Gastroesophageal sphincter (tissue), 4 donors: ENCODE data around the gene NAAA. TPM values are rescaled to one million over a fixed set of nuclear protein-coding genes. Genes with fewer than 3 reads are reported as not detected.
"Not testable (repeated sequence)": the region's sequence is repeated elsewhere in the genome, so short reads cannot be mapped to it uniquely, and the experiment has no call there.

Experiments used
- ATAC-seq: fragments of 150-250 bp; one replicate; pipeline ENCODE4 v1.9.1; 2016; ENCODE audit warnings: mild to moderate bottlenecking, moderate library complexity
- H3K27ac ChIP-seq, 4 donors: fragments of 200-600 bp; sonication (generic) in 3 of 4; 1 replicate in 3 of 4; 2 replicates in 1 of 4; pipeline ENCODE4 v1.5.1; 2016 to 2019
- H3K27me3 ChIP-seq: fragments of 200-600 bp; sonication (generic); one replicate; pipeline ENCODE4 v1.5.1; 2019
- H3K36me3 ChIP-seq, 2 donors: fragments of 200-600 bp; sonication (generic); one replicate each; pipeline ENCODE4 v1.5.1; 2019; ENCODE audit warnings: control low read depth in 1 of 2
- H3K4me1 ChIP-seq, 3 donors: fragments of 200-600 bp; sonication (generic); 1 replicate in 2 of 3; 2 replicates in 1 of 3; pipeline ENCODE4 v1.5.1; 2016 to 2019; ENCODE audit warnings: control low read depth in 2 of 3
- H3K4me3 ChIP-seq, 2 donors: fragments of 200-600 bp; sonication (generic); one replicate each; pipeline ENCODE4 v1.5.1; 2019; ENCODE audit warnings: mild to moderate bottlenecking in 1 of 2, moderate library complexity in 1 of 2
- H3K9me3 ChIP-seq, 3 donors: fragments of 200-600 bp; sonication (generic); one replicate each; pipeline ENCODE4 v1.5.1; 2017 to 2019; ENCODE audit warnings: control low read depth in 2 of 3
- EP300 ChIP-seq: sonication (generic); formaldehyde crosslinking; IDR thresholded peaks from one replicate; pipeline ENCODE4 v1.6.1; 2017; ENCODE audit warnings: antibody characterized with exemption, mild to moderate bottlenecking
- POLR2A ChIP-seq, 2 donors: fragments of 450-650 bp; IDR thresholded peaks; one replicate each; pipeline ENCODE4 v1.6.1; 2017; ENCODE audit warnings: antibody characterized with exemption in 2 of 2, mild to moderate bottlenecking in 2 of 2, moderate library complexity in 1 of 2
- POLR2AphosphoS5 ChIP-seq: sonication (generic); formaldehyde crosslinking; IDR thresholded peaks from one replicate; pipeline ENCODE4 v1.6.1; 2017; ENCODE audit warnings: antibody characterized with exemption
- WGBS, 2 donors: methylation state at CpG; one replicate each; pipeline ENCODE4 v1.1.5; 2018; ENCODE audit warnings: low coverage in 1 of 2; 5-methylcytosine and 5-hydroxymethylcytosine counted together
- total RNA-seq, 4 donors: library from RNA; depleted of rRNA; stranded (reverse); fragments of >200 nt; gene quantifications; one replicate each; pipeline ENCODE4 v1.1.0, GENCODE V29; 2016
- TF ChIP-seq, protein P1 (sequence below), 4 experiments: fragments of 200-600 bp in 2 of 4; fragments of 450-650 bp in 2 of 4; sonication (generic) in 1 of 4; IDR thresholded peaks; one replicate each; pipeline ENCODE4 v1.5.1; 2017 to 2019; ENCODE audit warnings: antibody characterized with exemption in 4 of 4, mild to moderate bottlenecking in 2 of 4, moderate library complexity in 2 of 4

NAAA gene
- total RNA-seq, 4 donors from 2014 or later = 33.5 to 90.5 (median 35.4) TPM

DNA sequence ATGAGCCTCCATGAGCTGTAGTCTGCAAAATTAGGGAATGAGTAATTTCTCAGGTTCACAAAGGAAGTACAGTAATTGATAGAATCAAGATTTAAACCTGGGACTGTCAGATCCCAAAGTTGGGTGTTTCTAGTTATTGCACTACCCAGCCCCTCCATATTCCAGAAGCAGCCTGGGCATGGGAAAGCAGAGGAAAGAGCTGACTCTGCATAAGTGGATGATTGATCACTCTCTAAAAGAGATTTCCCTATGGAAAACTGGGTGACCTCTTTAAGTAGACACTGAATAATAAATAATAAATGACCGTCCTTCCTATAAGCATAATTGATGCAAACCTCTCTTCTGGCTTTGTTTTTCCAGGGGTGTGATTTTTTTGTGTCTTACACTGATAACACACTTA is 5.2 kb downstream of the NAAA start:
- H3K4me1 ChIP-seq = peaks cover 0 to 11% (median 4%) of the 10 kb centered on the region in 3 donors
- TF ChIP-seq EP300 = no peak
- no peak overlapping the region for H3K4me3 ChIP-seq
- ATAC-seq = no peak
- peaks cover 0 to 38% of the 10 kb centered on the region in 2 donors for H3K36me3 ChIP-seq
- H3K27me3 ChIP-seq = no peaks in the 10 kb centered on the region
- H3K9me3 ChIP-seq = no peaks in the 10 kb centered on the region
- no peak overlapping the region for H3K27ac ChIP-seq
- 77% methylated on average over 1 of the region's 1 CpG; no CpG with 5 or more reads in 1 of the 2 donors for WGBS, 2 donors

DNA sequence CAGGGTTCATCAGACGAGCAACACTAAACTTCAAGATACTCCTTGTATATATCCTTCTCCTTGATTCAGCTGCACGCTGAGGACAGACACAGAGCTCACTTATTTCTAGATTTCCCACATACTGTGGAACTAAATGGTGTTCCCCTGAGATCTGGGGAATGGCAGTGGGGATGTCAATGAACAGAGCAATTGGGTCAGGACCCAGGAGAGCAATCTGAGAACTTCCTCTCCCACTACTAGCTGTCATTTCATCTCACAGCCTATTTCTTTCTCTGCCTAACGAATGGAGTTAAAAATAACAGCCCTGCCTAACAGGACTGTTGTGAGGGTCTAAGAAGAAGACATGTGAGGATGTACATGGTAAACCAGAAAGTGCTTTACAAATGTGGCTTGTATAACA is 10.7 kb downstream of the NAAA start:
- 88% methylated on average over 3 of the region's 3 CpGs for WGBS, 2 donors
- H3K36me3 ChIP-seq = peaks cover 0 to 55% of the 10 kb centered on the region in 2 donors
- no peaks in the 10 kb centered on the region for H3K4me1 ChIP-seq
- ATAC-seq = no peak
- no peak overlapping the region for H3K4me3 ChIP-seq
- H3K9me3 ChIP-seq = no peaks in the 10 kb centered on the region
- H3K27ac ChIP-seq = no peak overlapping the region
- TF ChIP-seq EP300 (no peak), POLR2A (IDR thresholded peaks at IDR 0.05) (no peak), POLR2AphosphoS5 (no peak)
- TF ChIP-seq, protein P1, sequence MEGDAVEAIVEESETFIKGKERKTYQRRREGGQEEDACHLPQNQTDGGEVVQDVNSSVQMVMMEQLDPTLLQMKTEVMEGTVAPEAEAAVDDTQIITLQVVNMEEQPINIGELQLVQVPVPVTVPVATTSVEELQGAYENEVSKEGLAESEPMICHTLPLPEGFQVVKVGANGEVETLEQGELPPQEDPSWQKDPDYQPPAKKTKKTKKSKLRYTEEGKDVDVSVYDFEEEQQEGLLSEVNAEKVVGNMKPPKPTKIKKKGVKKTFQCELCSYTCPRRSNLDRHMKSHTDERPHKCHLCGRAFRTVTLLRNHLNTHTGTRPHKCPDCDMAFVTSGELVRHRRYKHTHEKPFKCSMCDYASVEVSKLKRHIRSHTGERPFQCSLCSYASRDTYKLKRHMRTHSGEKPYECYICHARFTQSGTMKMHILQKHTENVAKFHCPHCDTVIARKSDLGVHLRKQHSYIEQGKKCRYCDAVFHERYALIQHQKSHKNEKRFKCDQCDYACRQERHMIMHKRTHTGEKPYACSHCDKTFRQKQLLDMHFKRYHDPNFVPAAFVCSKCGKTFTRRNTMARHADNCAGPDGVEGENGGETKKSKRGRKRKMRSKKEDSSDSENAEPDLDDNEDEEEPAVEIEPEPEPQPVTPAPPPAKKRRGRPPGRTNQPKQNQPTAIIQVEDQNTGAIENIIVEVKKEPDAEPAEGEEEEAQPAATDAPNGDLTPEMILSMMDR (IDR thresholded peaks at IDR 0.05) = no peak
- no peaks in the 10 kb centered on the region for H3K27me3 ChIP-seq

DNA sequence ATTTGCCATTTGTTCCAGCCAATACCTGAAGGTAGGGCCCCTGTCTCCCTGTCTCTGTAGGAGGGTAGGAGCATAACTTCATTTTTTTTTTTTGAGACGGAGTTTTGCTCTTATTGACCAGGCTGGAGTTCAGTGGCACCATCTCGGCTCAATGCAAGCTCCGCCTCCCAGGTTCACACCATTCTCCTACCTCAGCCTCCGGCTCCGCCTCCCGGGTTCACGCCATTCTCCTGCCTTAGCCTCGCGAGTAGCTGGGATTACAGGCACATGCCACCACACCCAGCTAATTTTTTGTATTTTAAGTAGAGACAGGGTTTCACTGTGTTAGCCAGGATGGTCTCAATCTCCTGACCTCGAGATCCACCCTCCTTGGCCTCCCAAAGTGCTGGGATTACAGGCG is 15.9 kb downstream of the NAAA start:
- H3K36me3 ChIP-seq = peaks cover 0 to 71% of the 10 kb centered on the region in 2 donors
- H3K4me3 ChIP-seq, H3K4me1 ChIP-seq, H3K27me3 ChIP-seq, H3K27ac ChIP-seq, H3K9me3 ChIP-seq, ATAC-seq: not testable (repeated sequence)
- WGBS, 2 donors = 92% methylated on average over 8 to 11 of the region's 11 CpGs

DNA sequence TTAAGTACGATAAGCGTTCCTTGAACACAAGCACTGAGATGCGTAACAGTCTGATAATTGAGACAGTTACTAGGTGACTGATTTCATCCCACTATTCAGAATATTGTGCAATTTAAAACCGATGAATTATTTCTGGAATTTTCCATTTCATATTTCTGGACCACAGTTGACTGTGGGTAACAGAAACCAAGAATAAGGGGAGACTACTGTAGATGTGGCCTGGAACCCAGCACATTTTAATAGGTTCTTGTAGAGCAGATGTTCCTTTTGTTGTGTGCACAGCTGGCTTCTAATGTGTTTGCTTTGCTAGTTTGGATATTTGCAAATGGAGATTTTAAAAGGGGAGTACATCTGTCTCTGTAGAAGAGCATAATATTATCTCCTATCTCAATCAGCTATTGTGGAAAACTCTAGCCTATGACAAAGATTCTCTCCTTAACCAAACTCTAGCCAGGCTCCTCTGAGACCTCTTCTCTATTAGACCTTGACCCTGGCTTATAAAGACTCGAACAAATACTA is 16.4 kb downstream of the NAAA start:
- Histone ChIP-seq H3K27me3 (no peaks in the 10 kb centered on the region), H3K9me3 (no peaks in the 10 kb centered on the region), H3K36me3 (peaks cover 0 to 71% of the 10 kb centered on the region in 2 donors), H3K27ac (no peak overlapping the region), H3K4me1 (no peaks in the 10 kb centered on the region), H3K4me3 (no peak overlapping the region)
- TF ChIP-seq EP300 (no peak), POLR2A (IDR thresholded peaks at IDR 0.05) (no peak), POLR2AphosphoS5 (no peak)
- TF ChIP-seq, protein P1 (IDR thresholded peaks at IDR 0.05) = no peak
- ATAC-seq = no peak
- WGBS, 2 donors = 85 to 87% methylated on average over 5 of the region's 5 CpGs

DNA sequence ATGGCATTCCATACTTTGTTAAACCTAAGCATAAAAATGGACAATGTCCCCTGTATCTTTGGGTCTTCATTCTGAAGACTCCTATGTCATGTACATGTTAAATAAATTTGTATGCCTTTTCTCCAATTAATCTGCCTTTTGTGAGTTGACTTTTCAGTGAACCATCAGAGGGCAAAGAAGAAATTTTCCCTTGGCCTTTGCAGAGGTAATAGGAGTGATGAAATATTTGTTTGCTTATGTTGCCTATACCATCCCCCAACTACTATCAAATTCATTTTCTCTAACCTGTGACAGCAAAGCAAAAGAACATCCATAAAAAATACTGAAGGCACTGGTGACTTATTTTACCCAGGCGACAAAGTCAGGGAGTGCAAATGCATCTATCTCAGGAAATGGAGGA is 18.2 kb downstream of the NAAA start:
- Histone ChIP-seq H3K36me3 (peaks cover 0 to 75% of the 10 kb centered on the region in 2 donors), H3K9me3 (no peaks in the 10 kb centered on the region), H3K4me3 (no peak overlapping the region), H3K27me3 (no peaks in the 10 kb centered on the region), H3K27ac (no peak overlapping the region), H3K4me1 (no peaks in the 10 kb centered on the region)
- ATAC-seq = no peak
- WGBS, 2 donors = 82% methylated on average over 1 of the region's 1 CpG; no CpG with 5 or more reads in 1 of the 2 donors
- TF ChIP-seq POLR2A (IDR thresholded peaks at IDR 0.05) (no peak), POLR2AphosphoS5 (no peak), EP300 (no peak)
- TF ChIP-seq, protein P1 (IDR thresholded peaks at IDR 0.05) = no peak

DNA sequence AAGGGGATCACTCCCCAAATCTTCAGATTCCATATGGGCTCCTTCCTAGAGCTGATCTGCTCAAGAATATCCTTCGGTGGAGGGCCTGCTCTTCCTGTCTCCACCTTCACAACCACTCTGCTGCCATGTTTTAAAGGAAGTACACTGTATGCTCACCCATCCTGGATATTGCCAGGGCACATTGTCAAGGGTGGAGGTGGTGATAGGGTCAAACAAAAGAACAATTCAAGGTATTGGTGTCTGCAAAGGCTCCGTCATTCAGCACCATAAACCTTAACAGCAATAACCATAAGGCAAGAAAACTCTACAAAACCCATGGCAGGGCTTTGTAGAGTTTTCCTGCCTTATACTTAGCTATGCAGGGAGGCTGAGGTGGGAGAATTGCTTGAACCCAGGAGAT is 18.9 kb downstream of the NAAA start:
- Histone ChIP-seq H3K27ac (no peak overlapping the region), H3K36me3 (peaks cover 0 to 75% of the 10 kb centered on the region in 2 donors), H3K27me3 (no peaks in the 10 kb centered on the region), H3K4me1 (no peaks in the 10 kb centered on the region), H3K9me3 (no peaks in the 10 kb centered on the region), H3K4me3 (no peak overlapping the region)
- WGBS, 2 donors = 100% methylated on average over 1 of the region's 2 CpGs
- TF ChIP-seq POLR2A (IDR thresholded peaks at IDR 0.05) (no peak), POLR2AphosphoS5 (no peak)
- TF ChIP-seq, protein P1 (IDR thresholded peaks at IDR 0.05) = no peak
- no peak for ATAC-seq
